ENCODE data around the gene CNKSR1. TPM values are rescaled to one million over a fixed set of nuclear protein-coding genes. Genes with fewer than 3 reads are reported as not detected.

The CNKSR1 gene
- total RNA-seq, 6 donors from 2014 or later: 20.4 to 98.5 (median 43.1) TPM

DNA sequence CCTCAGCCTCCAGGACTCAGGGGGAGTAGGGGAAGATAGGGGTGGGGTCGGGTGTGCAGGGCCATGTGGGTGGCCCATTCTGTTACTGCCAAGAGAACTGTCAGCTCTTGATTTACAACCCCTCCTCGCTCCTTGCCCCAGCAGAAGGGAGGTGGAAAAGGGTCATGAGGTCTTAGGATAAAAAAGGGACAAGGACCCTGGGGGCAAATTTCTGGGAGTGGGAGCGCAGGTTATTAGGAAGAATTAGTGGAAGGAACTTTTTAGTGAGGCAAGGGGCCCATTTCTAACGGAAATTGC lies 17.6 kb upstream of the CNKSR1 start:
- Histone ChIP-seq H3K4me3 (peak overlapping the region; percentile 1 to 62 (median 52)), H3K36me3 (no peaks in the 10 kb centered on the region), H3K9me3 (no peaks in the 10 kb centered on the region), H3K27me3 (peaks cover 0 to 3% (median 0%) of the 10 kb centered on the region in 4 donors), H3K27ac (peak overlapping the region; percentile 55 to 83 (median 70)), H3K4me1 (peaks cover 29 to 46% (median 40%) of the 10 kb centered on the region in 4 donors)
- DNase-seq (no peak), ATAC-seq (ENCODE audit: low FRiP score in 2 of 2) (no peak)
- WGBS, 2 donors: 51 to 52% methylated on average over 4 of the region's 4 CpGs
- TF ChIP-seq POLR2A (IDR thresholded peaks at IDR 0.05): no peak
- no peak for TF ChIP-seq CTCF (IDR thresholded peaks at IDR 0.05)
- no peak for TF ChIP-seq POLR2AphosphoS5 (IDR thresholded peaks at IDR 0.05)
- no peak for TF ChIP-seq EP300 (IDR thresholded peaks at IDR 0.05)

DNA sequence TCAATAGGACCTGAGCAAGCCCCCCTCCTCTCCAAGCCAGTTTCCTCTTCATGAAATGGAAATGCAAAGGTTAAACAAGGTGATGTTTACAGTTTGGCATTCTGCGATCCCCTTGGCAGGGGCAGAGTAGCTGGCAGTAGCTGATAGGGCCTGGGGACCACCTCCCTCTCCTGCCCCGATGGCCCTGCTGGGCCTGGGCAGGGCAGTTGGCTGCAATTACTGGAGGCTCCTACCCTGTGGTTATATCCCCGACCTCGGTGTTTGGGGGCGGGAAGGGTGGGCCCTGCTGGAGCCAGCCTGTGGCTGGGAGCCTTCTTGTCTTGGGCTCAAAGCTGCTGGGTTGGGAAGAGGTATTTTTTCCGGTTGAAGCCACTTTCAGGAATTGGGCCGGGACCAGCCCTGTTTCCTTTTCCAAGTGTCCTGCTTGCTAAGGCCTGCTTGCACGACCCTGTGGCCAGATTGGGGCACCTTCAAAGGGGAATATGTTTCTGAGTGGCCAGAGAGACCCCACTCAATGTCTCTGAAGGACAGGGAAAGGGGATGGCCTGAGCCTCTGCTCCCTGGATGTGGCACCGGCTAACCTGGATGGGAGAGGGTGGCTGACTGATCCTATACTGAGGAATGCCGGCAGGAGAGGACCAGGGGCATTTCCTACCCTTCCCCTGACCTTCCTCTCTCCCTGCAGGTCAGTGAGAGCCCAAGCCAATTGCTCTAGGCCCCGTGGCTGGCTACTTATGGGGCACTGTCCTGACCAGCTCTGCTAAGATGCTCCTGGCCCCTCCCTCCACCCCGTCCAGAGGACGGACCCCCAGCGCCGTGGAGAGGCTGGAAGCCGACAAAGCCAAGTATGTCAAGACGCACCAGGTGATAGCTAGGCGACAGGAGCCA lies 16.5 kb upstream of the CNKSR1 start:
- Histone ChIP-seq H3K27me3 (peaks cover 0 to 3% (median 0%) of the 10 kb centered on the region in 4 donors), H3K4me1 (peaks cover 22 to 39% (median 38%) of the 10 kb centered on the region in 4 donors), H3K36me3 (no peaks in the 10 kb centered on the region), H3K9me3 (no peaks in the 10 kb centered on the region), H3K27ac (peak overlapping the region; percentile 36 to 83 (median 68)), H3K4me3 (peak overlapping the region; percentile 18 to 62 (median 52))
- 56 to 61% methylated on average over 5 to 18 of the region's 18 CpGs for WGBS, 2 donors
- no peak for TF ChIP-seq CTCF (IDR thresholded peaks at IDR 0.05)
- peak in 1 of 2 donors; percentile 11 for TF ChIP-seq POLR2AphosphoS5 (IDR thresholded peaks at IDR 0.05)
- no peak for TF ChIP-seq EP300 (IDR thresholded peaks at IDR 0.05)
- no peak for TF ChIP-seq POLR2A (IDR thresholded peaks at IDR 0.05)
- DNase-seq: no peak
- ATAC-seq (ENCODE audit: low FRiP score in 2 of 2): no peak

DNA sequence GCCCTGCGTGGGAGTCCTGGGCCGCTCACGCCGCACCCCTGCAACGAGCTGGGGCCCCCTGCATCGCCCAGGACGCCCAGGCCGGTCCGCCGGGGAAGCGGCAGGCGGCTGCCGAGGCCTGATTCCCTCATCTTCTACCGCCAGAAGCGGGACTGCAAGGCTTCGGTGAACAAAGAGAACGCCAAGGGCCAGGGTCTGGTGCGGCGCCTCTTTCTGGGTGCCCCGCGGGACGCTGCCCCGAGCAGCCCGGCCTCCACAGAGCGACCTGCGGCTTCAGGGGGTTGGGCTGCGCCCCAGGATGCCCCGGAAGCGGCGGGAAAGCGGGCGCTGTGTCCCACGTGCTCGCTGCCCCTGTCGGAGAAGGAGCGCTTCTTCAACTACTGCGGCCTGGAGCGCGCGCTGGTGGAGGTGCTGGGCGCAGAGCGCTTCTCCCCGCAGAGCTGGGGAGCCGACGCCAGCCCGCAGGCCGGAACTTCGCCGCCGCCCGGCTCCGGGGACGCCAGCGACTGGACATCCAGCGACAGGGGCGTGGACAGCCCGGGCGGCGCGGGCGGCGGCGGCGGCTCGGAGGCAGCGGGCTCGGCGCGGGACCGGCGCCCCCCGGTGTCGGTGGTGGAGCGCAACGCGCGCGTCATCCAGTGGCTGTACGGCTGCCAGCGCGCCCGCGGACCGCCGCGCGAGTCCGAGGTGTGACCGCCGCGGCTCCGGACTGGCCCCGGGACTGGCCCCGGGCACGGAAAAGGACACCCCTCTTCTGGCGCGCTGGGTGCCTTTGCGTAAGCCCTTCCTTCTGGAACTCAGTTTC lies 15.7 kb upstream of the CNKSR1 start:
- peaks cover 22 to 39% (median 35%) of the 10 kb centered on the region in 4 donors for H3K4me1 ChIP-seq
- no peaks in the 10 kb centered on the region for H3K36me3 ChIP-seq
- peak in 1 of 2 donors; percentile 82 for ATAC-seq (ENCODE audit: low FRiP score in 2 of 2)
- WGBS, 2 donors: 0 to 2% methylated on average over 5 to 52 of the region's 98 CpGs
- peaks cover 0 to 3% (median 0%) of the 10 kb centered on the region in 4 donors for H3K27me3 ChIP-seq
- TF ChIP-seq CTCF (IDR thresholded peaks at IDR 0.05) (peak in 5 of 6 experiments; percentile 31 to 57 (median 48)), POLR2AphosphoS5 (IDR thresholded peaks at IDR 0.05) (no peak)
- peak overlapping the region; percentile 36 to 83 (median 68) for H3K27ac ChIP-seq
- peak overlapping the region; percentile 18 to 62 (median 52) for H3K4me3 ChIP-seq
- DNase-seq: peak; percentile 51 to 94
- no peaks in the 10 kb centered on the region for H3K9me3 ChIP-seq

- no peak for ATAC-seq (ENCODE audit: low FRiP score in 2 of 2)
- TF ChIP-seq POLR2AphosphoS5 (IDR thresholded peaks at IDR 0.05) (no peak), POLR2A (IDR thresholded peaks at IDR 0.05) (no peak), CTCF (IDR thresholded peaks at IDR 0.05) (no peak), EP300 (IDR thresholded peaks at IDR 0.05) (no peak)
- DNase-seq: no peak
- H3K27me3 ChIP-seq: peaks cover 0 to 3% (median 0%) of the 10 kb centered on the region in 4 donors
- H3K4me3 ChIP-seq: peak overlapping the region in 3 of 4 donors; percentile 45 to 62 (median 59)
- H3K36me3 ChIP-seq: no peaks in the 10 kb centered on the region
- no peaks in the 10 kb centered on the region for H3K9me3 ChIP-seq
- peaks cover 22 to 35% (median 34%) of the 10 kb centered on the region in 4 donors for H3K4me1 ChIP-seq
- 26 to 31% methylated on average over 19 to 21 of the region's 21 CpGs for WGBS, 2 donors
- peak overlapping the region in 1 of 4 donors; percentile 81 for H3K27ac ChIP-seq
Observed at GRCh38 chr1:26162220-26162709, 15.0 kb upstream of the CNKSR1 start.
